Parathyroid adenoma (tissue), 2 donors: Measurements from ENCODE around the gene SDCBP2.

Source experiments
- H2AFZ ChIP-seq: fragments of 300-600 bp; sonication (generic); one replicate; pipeline ENCODE4 v1.7.0; 2017; ENCODE audit warnings: antibody characterized with exemption, mild to moderate bottlenecking
- H3K27ac ChIP-seq: fragments of 300-600 bp; sonication (generic); one replicate; pipeline ENCODE4 v1.7.0; 2017
- H3K27me3 ChIP-seq: fragments of 300-600 bp; sonication (generic); one replicate; pipeline ENCODE4 v1.7.0; 2017; ENCODE audit warnings: low read length; ENCODE audit not compliant: control insufficient read depth, insufficient read depth
- H3K36me3 ChIP-seq: fragments of 300-600 bp; sonication (generic); one replicate; pipeline ENCODE4 v1.7.0; 2017; ENCODE audit warnings: low read length; ENCODE audit not compliant: control insufficient read depth, insufficient read depth
- H3K4me1 ChIP-seq: fragments of 300-600 bp; sonication (generic); one replicate; pipeline ENCODE4 v1.7.0; 2017; ENCODE audit warnings: control low read depth
- H3K4me2 ChIP-seq: fragments of 300-600 bp; sonication (generic); one replicate; pipeline ENCODE4 v1.7.0; 2017; ENCODE audit warnings: low read length
- H3K4me3 ChIP-seq: fragments of 300-600 bp; sonication (generic); one replicate; pipeline ENCODE4 v1.7.0; 2017; ENCODE audit warnings: low read depth, low read length
- H3K79me2 ChIP-seq: fragments of 300-600 bp; sonication (generic); one replicate; pipeline ENCODE4 v1.7.0; 2017; ENCODE audit warnings: control low read depth
- H3K9ac ChIP-seq: fragments of 300-600 bp; sonication (generic); one replicate; pipeline ENCODE4 v1.7.0; 2017; ENCODE audit warnings: mild to moderate bottlenecking
- H3K9me3 ChIP-seq: fragments of 300-600 bp; sonication (generic); one replicate; pipeline ENCODE4 v1.7.0; 2017; ENCODE audit warnings: low read length; ENCODE audit not compliant: control insufficient read depth
- CTCF ChIP-seq: fragments of 300-600 bp; sonication (generic); IDR thresholded peaks from one replicate; pipeline ENCODE4 v1.7.0; 2017; ENCODE audit warnings: antibody characterized with exemption, mild to moderate bottlenecking
- donor health status: primary hyperparathyroidism.

The SDCBP2 gene

GRCh38 chr20:1370548-1371110 lies 41.7 kb upstream of the SDCBP2 start:
- Histone ChIP-seq H3K27me3 (no peaks in the 10 kb centered on the region), H3K36me3 (no peaks in the 10 kb centered on the region), H3K4me1 (peaks cover 5% of the 10 kb centered on the region), H2AFZ (no peak overlapping the region), H3K4me3 (no peak overlapping the region), H3K9me3 (no peaks in the 10 kb centered on the region), H3K27ac (no peak overlapping the region), H3K9ac (no peak overlapping the region), H3K4me2 (no peak overlapping the region), H3K79me2 (peaks cover 4% of the 10 kb centered on the region)
- no peak for TF ChIP-seq CTCF

DNA sequence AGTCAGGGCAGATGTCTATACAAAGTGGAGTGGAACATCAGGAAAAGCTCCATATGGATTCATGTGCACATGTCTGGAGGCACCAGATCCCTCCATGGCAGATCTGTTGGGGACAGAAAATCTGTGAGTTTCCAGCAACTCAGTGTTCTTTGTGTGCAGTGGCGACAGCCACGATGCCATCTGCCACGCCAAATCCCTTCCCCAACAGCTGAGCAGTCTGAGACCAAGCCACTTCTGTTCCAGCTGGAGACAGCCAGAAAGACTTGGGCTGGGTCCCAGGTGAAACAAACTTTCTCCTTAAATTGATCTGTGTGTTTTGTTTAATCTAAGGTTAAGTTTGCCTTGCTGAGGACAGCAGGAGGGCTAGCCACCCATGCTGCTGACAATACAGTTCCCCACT lies 41.0 kb upstream of the SDCBP2 start:
- H3K36me3 ChIP-seq = no peaks in the 10 kb centered on the region
- no peak overlapping the region for H3K4me2 ChIP-seq
- H3K79me2 ChIP-seq = peaks cover 6% of the 10 kb centered on the region
- H3K27me3 ChIP-seq = no peaks in the 10 kb centered on the region
- no peak overlapping the region for H3K4me3 ChIP-seq
- H3K9me3 ChIP-seq = no peaks in the 10 kb centered on the region
- peaks cover 3% of the 10 kb centered on the region for H3K4me1 ChIP-seq
- H3K9ac ChIP-seq = no peak overlapping the region
- no peak for TF ChIP-seq CTCF
- no peak overlapping the region for H3K27ac ChIP-seq
- H2AFZ ChIP-seq = no peak overlapping the region

- no peaks in the 10 kb centered on the region for H3K27me3 ChIP-seq
- no peak for TF ChIP-seq CTCF
Observed at GRCh38 chr20:1368448-1369199, 39.7 kb upstream of the SDCBP2 start.

DNA sequence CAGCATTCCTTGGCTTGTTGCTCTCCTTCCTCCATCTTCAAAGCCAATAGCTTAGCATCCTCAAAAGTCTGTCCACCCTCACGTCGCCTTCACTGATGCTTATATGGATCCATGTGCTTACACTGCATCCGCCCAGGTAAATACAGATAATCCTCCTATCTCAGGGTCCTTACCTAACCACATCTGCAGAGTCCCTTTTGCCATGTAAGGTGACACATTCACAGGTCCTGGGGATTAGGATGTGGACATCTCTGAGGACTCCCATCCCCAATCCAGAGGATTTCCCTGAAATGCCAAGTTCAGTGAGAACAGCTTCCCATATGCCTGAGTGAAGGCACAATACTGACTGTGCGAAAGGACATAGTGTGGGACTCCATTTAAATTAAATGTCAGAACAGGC lies 38.5 kb upstream of the SDCBP2 start:
- Histone ChIP-seq H3K27me3 (no peaks in the 10 kb centered on the region), H3K27ac (no peak overlapping the region), H3K4me2 (no peak overlapping the region), H3K79me2 (peaks cover 6% of the 10 kb centered on the region), H3K4me3 (no peak overlapping the region), H3K36me3 (no peaks in the 10 kb centered on the region), H3K4me1 (peaks cover 5% of the 10 kb centered on the region), H2AFZ (no peak overlapping the region), H3K9ac (no peak overlapping the region), H3K9me3 (no peaks in the 10 kb centered on the region)
- no peak for TF ChIP-seq CTCF

More at GRCh38 chr20:1368448-1369199, 39.7 kb upstream of the SDCBP2 start:
- Histone ChIP-seq H2AFZ (no peak overlapping the region), H3K4me3 (no peak overlapping the region), H3K4me1 (peaks cover 5% of the 10 kb centered on the region), H3K9ac (no peak overlapping the region), H3K4me2 (no peak overlapping the region), H3K27ac (no peak overlapping the region), H3K36me3 (no peaks in the 10 kb centered on the region), H3K79me2 (peaks cover 6% of the 10 kb centered on the region), H3K9me3 (no peaks in the 10 kb centered on the region)

- H3K27me3 ChIP-seq = no peaks in the 10 kb centered on the region
- H3K36me3 ChIP-seq = no peaks in the 10 kb centered on the region
- H2AFZ ChIP-seq = no peak overlapping the region
- H3K9me3 ChIP-seq = no peaks in the 10 kb centered on the region
- no peak overlapping the region for H3K9ac ChIP-seq
- H3K27ac ChIP-seq = no peak overlapping the region
- H3K4me3 ChIP-seq = no peak overlapping the region
- no peak for TF ChIP-seq CTCF
- no peak overlapping the region for H3K4me2 ChIP-seq
- H3K79me2 ChIP-seq = peaks cover 9% of the 10 kb centered on the region
- H3K4me1 ChIP-seq = peaks cover 5% of the 10 kb centered on the region
Observed at GRCh38 chr20:1364106-1364505, 35.2 kb upstream of the SDCBP2 start.
